Nephron (organoid): ENCODE results near the gene ZNF341.

ENCODE experiments used
- H3K27ac Mint-ChIP-seq, 3 experiments: 2 replicates each; pipeline ENCODE4 v1.8.0; 2020; ENCODE audit warnings: mixed read lengths in 3 of 3, mild to moderate bottlenecking in 2 of 3, moderate library complexity in 1 of 3
- H3K27me3 Mint-ChIP-seq: 2 replicates; pipeline ENCODE4 v1.8.0; 2021; ENCODE audit warnings: low read depth, mild to moderate bottlenecking, moderate library complexity, mixed read lengths
- H3K36me3 Mint-ChIP-seq: 2 replicates; pipeline ENCODE4 v1.8.0; 2020; ENCODE audit warnings: low read depth, mixed read lengths
- H3K4me1 Mint-ChIP-seq: 2 replicates; pipeline ENCODE4 v1.8.0; 2020; ENCODE audit warnings: mixed read lengths
- H3K4me3 Mint-ChIP-seq, 3 experiments: 2 replicates each; pipeline ENCODE4 v1.8.0; 2020; ENCODE audit warnings: mild to moderate bottlenecking in 3 of 3, mixed read lengths in 3 of 3, moderate library complexity in 2 of 3
- H3K9me3 Mint-ChIP-seq: 2 replicates; pipeline ENCODE4 v1.8.0; 2020; ENCODE audit warnings: mixed read lengths
- TF ChIP-seq, protein P1 (sequence below), 3 experiments: fragments of 200-600 bp; sonication (generic); IDR thresholded peaks; one replicate each; pipeline ENCODE4 v1.5.0; 2021; ENCODE audit warnings: antibody characterized with exemption in 3 of 3; ENCODE audit not compliant: unreplicated experiment in 3 of 3

Gene ZNF341

DNA sequence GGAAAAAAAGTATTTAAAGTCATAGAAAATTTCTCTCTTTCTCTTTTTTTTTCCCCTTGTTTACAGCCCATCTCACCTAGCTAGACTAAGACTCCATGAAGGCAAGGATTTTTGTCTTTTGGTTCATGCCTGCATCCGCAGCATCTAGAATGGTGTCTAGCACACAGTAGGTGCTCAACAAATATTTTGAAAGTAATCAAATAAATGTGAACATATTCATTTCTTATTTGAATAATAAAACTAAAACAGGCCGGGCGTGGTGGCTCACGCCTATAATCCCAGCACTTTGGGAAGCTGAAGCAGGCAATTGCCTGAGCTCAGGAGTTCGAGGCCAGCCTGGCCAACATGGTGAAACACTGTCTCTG is 4.7 kb upstream of the ZNF341 start:
- Mint-ChIP-seq H3K27ac (no peak overlapping the region), H3K4me3 (no peak overlapping the region), H3K9me3 (no peaks in the 10 kb centered on the region), H3K36me3 (no peaks in the 10 kb centered on the region), H3K4me1 (no peaks in the 10 kb centered on the region), H3K27me3 (peaks cover 3% of the 10 kb centered on the region)
- TF ChIP-seq, protein P1, sequence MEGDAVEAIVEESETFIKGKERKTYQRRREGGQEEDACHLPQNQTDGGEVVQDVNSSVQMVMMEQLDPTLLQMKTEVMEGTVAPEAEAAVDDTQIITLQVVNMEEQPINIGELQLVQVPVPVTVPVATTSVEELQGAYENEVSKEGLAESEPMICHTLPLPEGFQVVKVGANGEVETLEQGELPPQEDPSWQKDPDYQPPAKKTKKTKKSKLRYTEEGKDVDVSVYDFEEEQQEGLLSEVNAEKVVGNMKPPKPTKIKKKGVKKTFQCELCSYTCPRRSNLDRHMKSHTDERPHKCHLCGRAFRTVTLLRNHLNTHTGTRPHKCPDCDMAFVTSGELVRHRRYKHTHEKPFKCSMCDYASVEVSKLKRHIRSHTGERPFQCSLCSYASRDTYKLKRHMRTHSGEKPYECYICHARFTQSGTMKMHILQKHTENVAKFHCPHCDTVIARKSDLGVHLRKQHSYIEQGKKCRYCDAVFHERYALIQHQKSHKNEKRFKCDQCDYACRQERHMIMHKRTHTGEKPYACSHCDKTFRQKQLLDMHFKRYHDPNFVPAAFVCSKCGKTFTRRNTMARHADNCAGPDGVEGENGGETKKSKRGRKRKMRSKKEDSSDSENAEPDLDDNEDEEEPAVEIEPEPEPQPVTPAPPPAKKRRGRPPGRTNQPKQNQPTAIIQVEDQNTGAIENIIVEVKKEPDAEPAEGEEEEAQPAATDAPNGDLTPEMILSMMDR (IDR thresholded peaks at IDR 0.05; ENCODE audit: unreplicated experiment in 3 of 3): no peak

- H3K36me3 Mint-ChIP-seq: no peaks in the 10 kb centered on the region
- H3K9me3 Mint-ChIP-seq: no peaks in the 10 kb centered on the region
- TF ChIP-seq, protein P1 (IDR thresholded peaks at IDR 0.05; ENCODE audit: unreplicated experiment in 3 of 3): no peak
- peak overlapping the region in 1 of 3 experiments; percentile 62 for H3K27ac Mint-ChIP-seq
- H3K4me3 Mint-ChIP-seq: no peak overlapping the region
- peaks cover 4% of the 10 kb centered on the region for H3K4me1 Mint-ChIP-seq
- H3K27me3 Mint-ChIP-seq: peaks cover 3% of the 10 kb centered on the region
Observed at GRCh38 chr20:33727806-33728205, 4.0 kb upstream of the ZNF341 start.

GRCh38 chr20:33728463-33728862 is 3.3 kb upstream of the ZNF341 start:
- TF ChIP-seq, protein P1 (IDR thresholded peaks at IDR 0.05; ENCODE audit: unreplicated experiment in 3 of 3): no peak
- H3K36me3 Mint-ChIP-seq: no peaks in the 10 kb centered on the region
- H3K27ac Mint-ChIP-seq: peak overlapping the region in 1 of 3 experiments; percentile 62
- H3K4me3 Mint-ChIP-seq: no peak overlapping the region
- H3K9me3 Mint-ChIP-seq: no peaks in the 10 kb centered on the region
- H3K27me3 Mint-ChIP-seq: peaks cover 3% of the 10 kb centered on the region
- peaks cover 6% of the 10 kb centered on the region for H3K4me1 Mint-ChIP-seq

DNA sequence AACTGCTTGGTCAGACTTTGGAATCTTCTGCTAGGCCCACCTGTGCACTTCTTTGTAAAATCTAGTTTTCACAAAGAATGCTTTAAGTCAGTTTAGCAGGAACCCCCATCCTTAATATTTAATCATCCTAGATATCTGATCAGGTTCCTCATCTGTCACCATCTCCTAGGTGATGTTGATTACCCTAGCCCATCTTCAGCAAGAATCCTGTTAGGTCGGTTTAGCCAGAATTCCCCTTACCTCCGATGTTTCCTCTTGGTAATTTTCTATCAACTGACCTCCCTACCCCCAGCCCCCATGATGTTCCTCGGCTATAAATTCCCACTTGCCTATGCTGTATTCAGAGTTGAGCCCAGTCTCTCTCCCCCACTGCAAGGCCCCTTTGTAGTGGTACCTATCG is 2.7 kb upstream of the ZNF341 start:
- TF ChIP-seq, protein P1 (IDR thresholded peaks at IDR 0.05; ENCODE audit: unreplicated experiment in 3 of 3): no peak
- peaks cover 3% of the 10 kb centered on the region for H3K27me3 Mint-ChIP-seq
- H3K9me3 Mint-ChIP-seq: peaks cover 3% of the 10 kb centered on the region
- H3K4me1 Mint-ChIP-seq: peaks cover 13% of the 10 kb centered on the region
- peak overlapping the region in 1 of 3 experiments; percentile 5 for H3K4me3 Mint-ChIP-seq
- peaks cover 4% of the 10 kb centered on the region for H3K36me3 Mint-ChIP-seq
- peak overlapping the region; percentile 44 to 92 (median 53) for H3K27ac Mint-ChIP-seq

GRCh38 chr20:33730946-33731692 is 677 bp upstream of the ZNF341 start:
- H3K4me3 Mint-ChIP-seq: peak overlapping the region; percentile 86 to 88 (median 87)
- peak overlapping the region; percentile 88 to 97 (median 97) for H3K27ac Mint-ChIP-seq
- peaks cover 5% of the 10 kb centered on the region for H3K27me3 Mint-ChIP-seq
- H3K4me1 Mint-ChIP-seq: peaks cover 14% of the 10 kb centered on the region
- TF ChIP-seq, protein P1 (IDR thresholded peaks at IDR 0.05; ENCODE audit: unreplicated experiment in 3 of 3): no peak
- peaks cover 8% of the 10 kb centered on the region for H3K9me3 Mint-ChIP-seq
- H3K36me3 Mint-ChIP-seq: peaks cover 11% of the 10 kb centered on the region
